HepG2 (cell line): ENCODE data around the gene LRRC28. TPM values are rescaled to one million over a fixed set of nuclear protein-coding genes. Genes with fewer than 3 reads are reported as not detected.

Experiments used
- ATAC-seq: fragments of 200-7000 bp; cut with Tn5 transposase; 3 replicates; pipeline ENCODE4 v1.9.1; 2020; ENCODE audit warnings: mild to moderate bottlenecking, moderate library complexity
- BruUV-seq: library from RNA; stranded (reverse); fragments of 400-500 nt; replicated peaks from 2 replicates; lab custom pipeline; 2021; lab: Mats Ljungman, UMichigan
- CTCF ChIA-PET: fragments of 300-600 bp; formaldehyde crosslinking; extraction: SDS; loops from one replicate; lab custom pipeline; 2021; ENCODE audit warnings: low total read pairs, inconsistent platforms, low intra/inter-chr PET ratio; lab: Yijun Ruan, JAX
- POLR2A ChIA-PET: fragments of 350-600 bp; sonication (Branson Sonifier 250); formaldehyde crosslinking; loops from one replicate; lab custom pipeline; 2020; ENCODE audit warnings: antibody characterized with exemption, inconsistent platforms; lab: Yijun Ruan, JAX
- DNase-seq: peaks from one replicate; pipeline ENCODE4 v3.0.0-alpha.2; 2015; ENCODE audit warnings: low spot score
- FAIRE-seq: peaks from 3 replicates; lab custom pipeline; 2011; peaks lifted over from hg19 to GRCh38; lab: Jason Lieb, UNC
- H2AFZ ChIP-seq: one replicate; pipeline ENCODE4 v1.6.1; 2011; ENCODE audit warnings: low read length, inconsistent platforms
- H3K27ac ChIP-seq: fragments of 300-600 bp; 3 replicates; pipeline ENCODE4 v1.8.0; 2011; ENCODE audit warnings: mixed run types, mild to moderate bottlenecking, mixed read lengths, low read length, inconsistent platforms; ENCODE audit not compliant: insufficient read depth; ENCODE audit errors: extremely low read length
- H3K27me3 ChIP-seq, 2 experiments: fragments of 200-600 bp in 1 of 2; 2 replicates in 1 of 2; 3 replicates in 1 of 2; pipeline versions ENCODE4 v1.6.0 to v1.8.0; 2011; ENCODE audit warnings: low read length in 2 of 2, mild to moderate bottlenecking in 2 of 2, moderate library complexity in 2 of 2, inconsistent platforms in 1 of 2; ENCODE audit not compliant: insufficient read depth in 2 of 2, control insufficient read depth in 1 of 2
- H3K36me3 ChIP-seq, 2 experiments: fragments of 200-600 bp in 1 of 2; replicated peaks in 1 of 2; 2 replicates in 1 of 2; 3 replicates in 1 of 2; pipeline versions ENCODE4 v1.5.1 to v1.8.0; 2011; ENCODE audit warnings: low read length in 2 of 2, inconsistent platforms in 1 of 2; ENCODE audit not compliant: insufficient read depth in 2 of 2, control insufficient read depth in 1 of 2
- H3K4me1 ChIP-seq: 2 replicates; pipeline ENCODE4 v1.5.1; 2012; ENCODE audit warnings: low read length, inconsistent platforms; ENCODE audit not compliant: insufficient read depth
- H3K4me2 ChIP-seq: 2 replicates; pipeline ENCODE4 v1.6.0; 2011; ENCODE audit warnings: low read depth, low read length, inconsistent platforms
- H3K4me3 ChIP-seq, 3 experiments: fragments of 200-600 bp in 1 of 3; sonication (generic), shearing (Covaris generic) in 1 of 3; replicated peaks in 1 of 3; 2 replicates each; pipeline ENCODE4 v1.5.1; 2011 to 2016; ENCODE audit warnings: low read length in 3 of 3, inconsistent platforms in 2 of 3, low read depth in 2 of 3, mild to moderate bottlenecking in 2 of 3, control low read depth in 1 of 3, mixed read lengths in 1 of 3; ENCODE audit not compliant: insufficient read depth in 1 of 3
- H3K79me2 ChIP-seq: one replicate; pipeline ENCODE4 v1.6.1; 2011; ENCODE audit warnings: low read length, inconsistent platforms; ENCODE audit not compliant: insufficient read depth
- H3K9ac ChIP-seq: 2 replicates; pipeline ENCODE4 v1.6.0; 2011; ENCODE audit warnings: mild to moderate bottlenecking, low read depth, low read length, inconsistent platforms; ENCODE audit not compliant: insufficient read depth
- H3K9me3 ChIP-seq: 2 replicates; pipeline ENCODE4 v1.5.1; 2012; ENCODE audit warnings: mild to moderate bottlenecking, low read length
- H4K20me1 ChIP-seq: 2 replicates; pipeline ENCODE4 v1.6.0; 2011; ENCODE audit warnings: inconsistent platforms, mild to moderate bottlenecking, low read length, moderate library complexity; ENCODE audit not compliant: insufficient read depth
- CC2D1A ChIP-seq: sonication (generic); formaldehyde crosslinking; IDR thresholded peaks from 2 replicates; pipeline ENCODE4 v1.8.1; 2023; ENCODE audit warnings: mild to moderate bottlenecking, missing genetic modification reagents
- GATA4 ChIP-seq: sonication (generic); IDR thresholded peaks from 2 replicates; pipeline ENCODE4 v1.6.1; 2016; ENCODE audit warnings: antibody characterized with exemption, low read depth, borderline replicate concordance
- PAX8 ChIP-seq: sonication (generic); formaldehyde crosslinking; IDR thresholded peaks from 2 replicates; pipeline ENCODE4 v1.8.0; 2022; ENCODE audit warnings: mild to moderate bottlenecking, missing genetic modification reagents, borderline replicate concordance
- RXRB ChIP-seq: IDR thresholded peaks from 2 replicates; pipeline ENCODE4 v1.6.1; 2016; ENCODE audit warnings: borderline replicate concordance, missing genetic modification reagents, missing compliant biosample characterization
- SMAD9 ChIP-seq: sonication (generic); formaldehyde crosslinking; IDR thresholded peaks from 2 replicates; pipeline ENCODE4 v1.5.1; 2020; ENCODE audit warnings: mild to moderate bottlenecking, missing genetic modification reagents
- ZBTB34 ChIP-seq: sonication (generic); formaldehyde crosslinking; IDR thresholded peaks from 2 replicates; pipeline ENCODE4 v1.8.0; 2022; ENCODE audit warnings: mild to moderate bottlenecking, missing genetic modification reagents
- ZKSCAN5 ChIP-seq: sonication (generic); formaldehyde crosslinking; IDR thresholded peaks from 2 replicates; pipeline ENCODE4 v1.5.1; 2020; ENCODE audit warnings: mild to moderate bottlenecking, missing genetic modification reagents
- ZNF660 ChIP-seq: sonication (generic); formaldehyde crosslinking; IDR thresholded peaks from 2 replicates; pipeline ENCODE4 v1.5.1; 2020; ENCODE audit warnings: mild to moderate bottlenecking, low read depth, missing genetic modification reagents, borderline replicate concordance
- WGBS: methylation state at CpG from one replicate; pipeline ENCODE4 v1.1.6; 2017; ENCODE audit warnings: low lambda C conversion rate; 5-methylcytosine and 5-hydroxymethylcytosine counted together
- in situ Hi-C: cut with HindIII; loops from 2 replicates; pipeline ENCODE4 v1.10.0; 2017; ENCODE audit warnings: low pct_unique_long_range_greater_than_20kb; ENCODE audit not compliant: extremely low pct_ligation_motif_present
- intact Hi-C: fragments of 100-400 bp; cut with micrococcal nuclease; formaldehyde crosslinking; loops from one replicate; pipeline ENCODE4 v1.10.0; 2022; ENCODE audit not compliant: unreplicated experiment
- polyA plus RNA-seq, 8 experiments: library from polyadenylated mRNA; depleted of rRNA in 3 of 8; stranded (reverse) in 7 of 8; unstranded in 1 of 8; fragments of >200 nt; fragmentation: Illumina TruSeq in 4 of 8; extraction: Trizol in 4 of 8; gene quantifications; 2 replicates each; pipeline versions ENCODE4 v1.2.1 to v1.2.3, GENCODE V29; 2011 to 2016; ENCODE audit warnings: low read depth in 4 of 8, missing spikeins in 1 of 8, mixed read lengths in 1 of 8; ENCODE audit not compliant: insufficient read depth in 1 of 8
- total RNA-seq, 5 experiments: library from RNA; depleted of rRNA; stranded (reverse); fragments of >200 nt; fragmentation: Illumina TruSeq; extraction: Trizol; gene quantifications; 2 replicates each; pipeline ENCODE4 v1.2.3, GENCODE V29; 2016; ENCODE audit warnings: low read depth in 1 of 5
- TF ChIP-seq, protein P1 (sequence below): IDR thresholded peaks from 2 replicates; pipeline ENCODE4 v1.6.1; 2012; ENCODE audit warnings: low read depth, low read length, improper control_type of control experiment

The LRRC28 gene
- total and polyA plus RNA-seq, 2 of the 13 experiments (the other 11 are each of a cell fraction or from before 2014, with no cell fraction given), result 17.5 to 21.3 TPM

GRCh38 chr15:99348412-99348811 lies 97.1 kb downstream of the LRRC28 start (continued):
- TF ChIP-seq RXRB (CRISPR knock-in tag), result no peak
- TF ChIP-seq ZNF660, result no peak
- no peak for TF ChIP-seq ZKSCAN5 (CRISPR knock-in tag)
- no peak for TF ChIP-seq SMAD9 (CRISPR knock-in tag)
- no peak for TF ChIP-seq GATA4

GRCh38 chr15:99350408-99350807 lies 99.1 kb downstream of the LRRC28 start:
- intact Hi-C loops, result no loop called here
- H3K4me3 ChIP-seq, result no peak overlapping the region
- no peak for DNase-seq
- no peaks in the 10 kb centered on the region for H3K9me3 ChIP-seq
- no peaks in the 10 kb centered on the region for H3K27me3 ChIP-seq
- no peak overlapping the region for H3K4me2 ChIP-seq
- no peaks in the 10 kb centered on the region for H3K79me2 ChIP-seq
- H3K4me1 ChIP-seq, result no peaks in the 10 kb centered on the region
- FAIRE-seq, result no peak
- no peak overlapping the region for H3K27ac ChIP-seq
- ATAC-seq, result no peak
- no peak overlapping the region for H3K9ac ChIP-seq
- ChIA-PET POLR2A (interaction anchor here (1.1 kb wide), 1 partner anchor 35 kb away, joined by 3 read pairs; no protein-coding TSS in a partner anchor), CTCF (no interaction called here)
- WGBS, result 99% methylated on average over 3 of the region's 3 CpGs
- peaks cover 0 to 5% of the 10 kb centered on the region in 2 experiments; a peak in 1 of 5 replicates for H3K36me3 ChIP-seq
- in situ Hi-C loops, result no loop called here
- no peaks in the 10 kb centered on the region for H4K20me1 ChIP-seq
- no peak overlapping the region for H2AFZ ChIP-seq
- no peak for TF ChIP-seq ZBTB34 (CRISPR knock-in tag)
- TF ChIP-seq, protein P1, sequence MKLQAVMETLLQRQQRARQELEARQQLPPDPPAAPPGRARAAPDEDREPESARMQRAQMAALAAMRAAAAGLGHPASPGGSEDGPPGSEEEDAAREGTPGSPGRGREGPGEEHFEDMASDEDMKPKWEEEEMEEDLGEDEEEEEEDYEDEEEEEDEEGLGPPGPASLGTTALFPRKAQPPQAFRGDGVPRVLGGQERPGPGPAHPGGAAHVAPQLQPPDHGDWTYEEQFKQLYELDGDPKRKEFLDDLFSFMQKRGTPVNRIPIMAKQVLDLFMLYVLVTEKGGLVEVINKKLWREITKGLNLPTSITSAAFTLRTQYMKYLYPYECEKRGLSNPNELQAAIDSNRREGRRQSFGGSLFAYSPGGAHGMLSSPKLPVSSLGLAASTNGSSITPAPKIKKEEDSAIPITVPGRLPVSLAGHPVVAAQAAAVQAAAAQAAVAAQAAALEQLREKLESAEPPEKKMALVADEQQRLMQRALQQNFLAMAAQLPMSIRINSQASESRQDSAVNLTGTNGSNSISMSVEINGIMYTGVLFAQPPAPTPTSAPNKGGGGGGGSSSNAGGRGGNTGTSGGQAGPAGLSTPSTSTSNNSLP, result no peak
- TF ChIP-seq CC2D1A (CRISPR knock-in tag), result no peak
- TF ChIP-seq PAX8 (CRISPR knock-in tag), result no peak
- no TSS peak for BruUV-seq
